ENCODE results near the gene IGFN1. TPM values are rescaled to one million over a fixed set of nuclear protein-coding genes. Genes with fewer than 3 reads are reported as not detected.

The IGFN1 gene
- total and polyA plus RNA-seq, 9 donors = 0.05 to 1.6 (median 0.51) TPM; not detected in 2

GRCh38 chr1:201226859-201227488 lies 36.4 kb downstream of the IGFN1 start:
- no peak for DNase-seq
- no peak for TF ChIP-seq POLR2A (IDR thresholded peaks at IDR 0.05)
- TF ChIP-seq CTCF (IDR thresholded peaks at IDR 0.05) = no peak
- no peak for TF ChIP-seq EP300 (IDR thresholded peaks at IDR 0.05)
- intact Hi-C loops (cut with DNase I) = loop anchor here in 2 of 4 donors (10.0 kb wide), 1 partner anchor 252 kb away; no protein-coding TSS in a partner anchor

GRCh38 chr1:201228011-201228983 lies 37.7 kb downstream of the IGFN1 start:
- H3K27ac ChIP-seq = no peak overlapping the region
- TF ChIP-seq EP300 (IDR thresholded peaks at IDR 0.05) (no peak), POLR2A (IDR thresholded peaks at IDR 0.05) (no peak), CTCF (IDR thresholded peaks at IDR 0.05) (no peak)
- no peak for DNase-seq
- no peak overlapping the region for H3K4me3 ChIP-seq
- no peaks in the 10 kb centered on the region for H3K27me3 ChIP-seq
- no peaks in the 10 kb centered on the region for H3K9me3 ChIP-seq
- intact Hi-C loops (cut with DNase I) = loop anchor here in 2 of 4 donors (10.0 kb wide), 1 partner anchor 253 kb away; no protein-coding TSS in a partner anchor
- H3K36me3 ChIP-seq = no peaks in the 10 kb centered on the region
- H3K4me1 ChIP-seq (ENCODE audit: insufficient read depth) = no peaks in the 10 kb centered on the region
- 77 to 82% (median 82%) methylated on average over 16 of the region's 16 CpGs for WGBS, 3 donors

More at GRCh38 chr1:201226859-201227488, 36.4 kb downstream of the IGFN1 start:
- Histone ChIP-seq H3K4me1 (ENCODE audit: insufficient read depth) (no peaks in the 10 kb centered on the region), H3K27ac (no peak overlapping the region), H3K4me3 (no peak overlapping the region), H3K27me3 (no peaks in the 10 kb centered on the region), H3K36me3 (no peaks in the 10 kb centered on the region), H3K9me3 (no peaks in the 10 kb centered on the region)
- WGBS, 3 donors = 90 to 95% (median 93%) methylated on average over 24 of the region's 24 CpGs

GRCh38 chr1:201229095-201229494 lies 38.5 kb downstream of the IGFN1 start:
- Histone ChIP-seq H3K4me1 (ENCODE audit: insufficient read depth) (no peaks in the 10 kb centered on the region), H3K27me3 (no peaks in the 10 kb centered on the region), H3K4me3 (no peak overlapping the region), H3K36me3 (no peaks in the 10 kb centered on the region), H3K27ac (no peak overlapping the region), H3K9me3 (no peaks in the 10 kb centered on the region)
- no peak for TF ChIP-seq POLR2A (IDR thresholded peaks at IDR 0.05)
- no peak for TF ChIP-seq CTCF (IDR thresholded peaks at IDR 0.05)
- no peak for TF ChIP-seq EP300 (IDR thresholded peaks at IDR 0.05)
- WGBS, 3 donors = 92 to 93% (median 92%) methylated on average over 4 of the region's 4 CpGs
- DNase-seq = peak in 1 of 5 donors; percentile 17
- intact Hi-C loops (cut with DNase I) = loop anchor here in 2 of 4 donors (10.0 kb wide), 1 partner anchor 254 kb away; no protein-coding TSS in a partner anchor

GRCh38 chr1:201229771-201230635 lies 39.4 kb downstream of the IGFN1 start:
- H3K4me1 ChIP-seq (ENCODE audit: insufficient read depth) = no peaks in the 10 kb centered on the region
- H3K27ac ChIP-seq = no peak overlapping the region
- H3K4me3 ChIP-seq = no peak overlapping the region
- DNase-seq = no peak
- intact Hi-C loops (cut with DNase I) = loop anchor here in 2 of 4 donors (10.0 kb wide), 1 partner anchor 255 kb away; no protein-coding TSS in a partner anchor
- WGBS, 3 donors = 58 to 63% (median 61%) methylated on average over 6 of the region's 6 CpGs
- TF ChIP-seq POLR2A (IDR thresholded peaks at IDR 0.05) (no peak), CTCF (IDR thresholded peaks at IDR 0.05) (no peak), EP300 (IDR thresholded peaks at IDR 0.05) (no peak)
- H3K36me3 ChIP-seq = no peaks in the 10 kb centered on the region
- no peaks in the 10 kb centered on the region for H3K9me3 ChIP-seq
- H3K27me3 ChIP-seq = no peaks in the 10 kb centered on the region
